ENCODE results near the gene GALNT2. TPM values are rescaled to one million over a fixed set of nuclear protein-coding genes. Genes with fewer than 3 reads are reported as not detected.

Gene GALNT2
- total RNA-seq, 1 experiment from 2014 or later = 99.1 TPM

DNA sequence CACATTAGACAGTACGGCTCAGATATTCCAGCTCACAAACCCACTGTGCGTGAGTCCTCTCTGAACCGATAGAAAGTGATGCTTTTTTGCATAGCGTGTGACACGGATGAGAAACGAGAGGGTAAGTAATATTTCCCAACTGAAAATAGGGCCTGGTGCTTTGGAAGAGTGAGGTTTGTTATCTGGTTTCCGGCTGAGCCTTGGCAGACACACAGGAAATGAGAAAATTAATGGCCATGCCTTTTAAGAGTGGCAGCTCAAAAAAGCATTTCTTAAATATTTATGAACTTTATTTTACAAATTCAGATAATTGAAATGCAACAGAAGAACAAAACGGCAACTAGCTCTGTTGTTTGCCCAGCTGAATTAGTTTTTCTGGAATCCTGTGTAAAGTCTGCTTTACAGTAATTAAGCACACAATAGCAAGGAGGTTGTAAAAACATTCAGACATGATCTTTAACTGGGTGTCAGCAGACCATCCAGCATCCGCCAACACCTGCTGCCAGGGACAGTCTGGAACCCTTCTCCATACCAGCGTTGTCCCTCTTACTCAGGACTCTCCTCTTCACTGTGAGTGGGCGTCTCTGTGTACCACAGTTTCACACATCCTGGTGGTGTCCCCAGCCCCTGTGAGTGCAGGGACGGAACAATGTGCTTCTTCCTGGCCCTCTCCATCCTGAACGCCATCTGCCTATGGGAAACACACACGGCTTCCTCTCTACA lies 203.7 kb downstream of the GALNT2 start:
- Histone ChIP-seq H3K27me3 (ENCODE audit: control insufficient read depth, insufficient read depth, low read length) (no peaks in the 10 kb centered on the region), H3K4me3 (ENCODE audit: insufficient read depth, low read depth, low read length) (no peak overlapping the region), H3K36me3 (replicated peaks; ENCODE audit: control insufficient read depth, insufficient read depth, low read length) (peaks cover 5% of the 10 kb centered on the region)
- no peak for DNase-seq

DNA sequence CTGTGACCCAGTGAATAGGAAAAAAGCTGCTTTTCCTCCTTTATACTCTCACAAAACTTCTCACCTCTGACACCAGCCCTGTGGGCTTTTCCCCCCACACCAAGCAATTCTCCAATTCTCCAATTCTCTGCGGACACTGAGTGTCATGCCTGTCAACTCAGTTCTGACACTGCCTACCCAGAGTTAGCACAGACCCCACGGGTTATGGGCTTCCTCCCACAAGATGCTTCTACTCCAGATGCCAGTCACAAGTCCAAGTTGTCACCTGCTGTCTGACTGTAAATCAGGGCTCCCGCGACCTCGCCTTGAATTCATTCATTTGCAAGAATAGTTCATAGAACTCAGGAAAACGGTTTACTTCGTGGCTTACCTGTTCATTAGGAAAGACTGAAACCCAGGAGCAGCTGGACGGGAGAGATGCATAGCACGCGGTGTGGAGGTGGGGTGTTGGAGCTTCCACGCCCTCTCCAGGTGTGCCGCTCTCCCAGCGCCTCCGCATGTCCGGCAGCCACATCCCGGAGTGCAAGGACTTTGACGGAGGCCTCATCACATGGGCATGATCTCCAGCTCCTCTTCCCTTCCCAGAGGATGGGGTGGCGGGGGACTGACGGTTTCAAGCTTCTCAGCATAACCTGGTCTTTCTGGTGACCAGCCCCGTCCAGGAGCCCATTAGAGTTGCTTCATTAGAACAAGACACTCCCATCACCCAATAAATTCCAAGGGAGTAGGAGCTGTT lies 204.4 kb downstream of the GALNT2 start:
- DNase-seq = no peak
- Histone ChIP-seq H3K27me3 (ENCODE audit: control insufficient read depth, insufficient read depth, low read length) (no peaks in the 10 kb centered on the region), H3K4me3 (ENCODE audit: insufficient read depth, low read depth, low read length) (no peak overlapping the region), H3K36me3 (replicated peaks; ENCODE audit: control insufficient read depth, insufficient read depth, low read length) (peaks cover 5% of the 10 kb centered on the region)

DNA sequence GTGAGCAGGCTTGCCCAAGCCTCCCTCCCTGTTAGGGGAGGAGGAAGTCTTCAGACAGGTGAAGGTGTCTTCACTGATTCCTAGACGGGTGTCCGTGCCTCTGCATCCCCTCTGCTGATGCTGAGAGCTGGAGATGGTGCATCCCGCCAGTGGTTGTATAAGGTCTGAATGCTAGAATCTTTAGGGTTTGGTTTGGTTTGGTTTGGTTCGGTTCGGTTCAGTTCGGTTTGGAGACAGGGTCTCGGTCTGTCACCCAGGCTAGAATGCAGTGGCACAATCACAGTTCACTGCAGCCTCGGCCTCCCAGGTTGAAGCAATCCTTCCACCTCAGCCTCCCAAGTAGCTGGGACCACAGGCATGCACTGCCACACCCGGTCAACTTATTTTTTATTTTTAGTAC lies 205.5 kb downstream of the GALNT2 start:
- Histone ChIP-seq H3K27me3 (ENCODE audit: control insufficient read depth, insufficient read depth, low read length) (no peaks in the 10 kb centered on the region), H3K4me3 (ENCODE audit: insufficient read depth, low read depth, low read length) (no peak overlapping the region), H3K36me3 (replicated peaks; ENCODE audit: control insufficient read depth, insufficient read depth, low read length) (peaks cover 4% of the 10 kb centered on the region)
- DNase-seq = no peak

DNA sequence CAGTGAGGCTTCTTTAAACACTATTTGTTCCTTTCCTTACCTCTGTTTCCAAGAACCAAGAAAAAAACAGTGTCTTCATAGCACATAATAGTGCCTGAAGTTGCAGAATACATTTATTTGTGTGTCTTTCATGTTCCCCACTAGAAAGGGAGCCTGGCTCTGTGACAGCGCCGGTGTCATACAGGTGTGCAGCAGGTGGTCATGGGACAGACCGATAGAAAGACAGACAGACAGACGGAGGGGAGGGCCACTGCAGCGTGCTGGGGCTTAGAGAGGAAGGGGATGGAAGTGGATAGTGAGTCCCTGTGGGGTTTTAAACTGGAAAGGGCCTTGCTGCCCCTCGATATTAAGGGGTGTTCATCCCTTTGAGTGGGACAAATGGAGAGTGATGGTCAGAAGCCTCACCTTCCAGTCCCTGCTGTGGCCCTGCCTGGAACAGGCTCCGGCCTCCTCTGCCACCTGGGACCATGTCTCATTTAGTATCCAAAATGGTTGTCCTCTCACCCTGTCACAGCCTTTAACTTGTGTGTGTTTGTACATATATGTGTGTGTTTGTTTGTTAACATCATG lies 206.2 kb downstream of the GALNT2 start:
- Histone ChIP-seq H3K4me3 (ENCODE audit: insufficient read depth, low read depth, low read length) (no peak overlapping the region), H3K27me3 (ENCODE audit: control insufficient read depth, insufficient read depth, low read length) (no peaks in the 10 kb centered on the region), H3K36me3 (replicated peaks; ENCODE audit: control insufficient read depth, insufficient read depth, low read length) (peaks cover 4% of the 10 kb centered on the region)
- DNase-seq = no peak

DNA sequence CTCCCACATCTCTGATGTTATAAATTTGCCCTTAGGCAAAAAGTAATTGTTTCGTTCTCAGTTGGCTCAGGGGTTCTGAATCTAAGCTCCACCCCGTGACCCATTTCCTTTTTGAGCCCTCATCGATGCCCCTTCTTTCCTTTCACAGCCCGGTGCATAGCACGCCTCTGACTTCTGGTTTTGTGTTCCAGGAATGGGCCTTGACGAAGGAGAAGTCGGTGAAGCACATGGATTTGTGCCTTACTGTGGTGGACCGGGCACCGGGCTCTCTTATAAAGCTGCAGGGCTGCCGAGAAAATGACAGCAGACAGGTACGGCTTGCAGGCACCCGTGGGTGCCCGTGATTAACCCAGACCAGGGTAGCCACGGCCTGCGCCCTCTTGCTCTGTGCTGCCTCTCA lies 207.2 kb downstream of the GALNT2 start:
- Histone ChIP-seq H3K36me3 (replicated peaks; ENCODE audit: control insufficient read depth, insufficient read depth, low read length) (peaks cover 4% of the 10 kb centered on the region), H3K27me3 (ENCODE audit: control insufficient read depth, insufficient read depth, low read length) (no peaks in the 10 kb centered on the region), H3K4me3 (ENCODE audit: insufficient read depth, low read depth, low read length) (no peak overlapping the region)
- no peak for DNase-seq

DNA sequence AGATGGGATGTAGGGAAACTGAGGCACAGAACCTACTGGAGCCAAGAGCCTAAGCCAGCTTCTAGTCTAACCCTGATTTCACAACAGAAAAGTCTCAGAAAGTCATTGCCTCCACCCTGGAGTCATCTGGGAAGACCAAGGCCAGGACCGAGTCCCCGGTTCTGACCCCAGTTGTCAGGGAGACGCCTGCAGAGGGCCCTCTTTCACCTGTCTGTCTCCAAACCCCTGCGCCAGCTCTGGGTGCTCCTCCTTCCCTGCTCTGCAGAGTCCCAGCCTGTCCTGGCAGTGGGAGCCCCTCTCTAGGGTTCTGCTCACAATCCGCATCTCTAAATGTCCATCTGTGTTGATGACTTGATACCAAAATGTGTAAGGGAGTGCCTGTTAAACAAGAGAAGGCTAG lies 209.4 kb downstream of the GALNT2 start:
- no peak overlapping the region for H3K4me3 ChIP-seq (ENCODE audit: insufficient read depth, low read depth, low read length)
- no peak for DNase-seq
- H3K36me3 ChIP-seq (replicated peaks; ENCODE audit: control insufficient read depth, insufficient read depth, low read length) = peaks cover 1% of the 10 kb centered on the region
- no peaks in the 10 kb centered on the region for H3K27me3 ChIP-seq (ENCODE audit: control insufficient read depth, insufficient read depth, low read length)

DNA sequence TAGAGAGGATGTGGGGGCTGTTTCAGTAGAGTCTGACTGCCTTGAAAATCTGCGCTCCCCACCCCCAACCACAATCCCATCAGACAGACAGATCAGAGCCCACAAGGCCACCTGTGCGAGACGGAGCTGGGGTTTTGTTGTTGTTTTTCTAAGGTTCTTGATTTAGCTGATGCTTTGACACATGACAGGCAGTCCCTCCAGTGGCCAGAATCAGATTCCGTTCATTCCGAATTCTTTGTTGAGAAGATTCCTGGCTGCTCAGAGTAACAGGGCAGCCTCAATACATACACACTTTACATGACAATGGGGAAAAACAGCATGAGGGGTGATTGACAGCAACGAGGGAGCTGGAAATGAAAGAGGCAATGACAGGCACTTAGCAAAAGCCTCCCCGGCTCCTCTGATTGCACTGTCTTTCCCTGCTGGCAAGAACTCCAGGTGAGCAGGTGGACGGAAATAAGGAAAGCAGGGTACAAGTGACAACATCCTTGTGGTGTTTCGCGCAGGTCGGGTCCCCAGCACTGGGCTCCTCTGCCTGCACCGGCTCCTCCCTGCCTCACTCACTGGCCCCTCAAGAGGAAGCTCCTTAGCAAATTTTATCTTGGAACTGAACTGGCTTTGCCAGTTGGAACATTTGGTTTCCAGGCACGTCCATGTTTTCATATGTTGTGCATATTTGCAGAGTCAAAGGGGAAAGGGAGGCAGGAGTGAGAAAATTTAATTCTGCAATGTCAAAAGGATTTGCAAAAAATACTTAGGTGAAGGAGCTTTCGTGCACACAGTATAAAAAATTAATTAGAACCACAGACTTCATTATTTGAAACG lies 210.4 kb downstream of the GALNT2 start:
- Histone ChIP-seq H3K4me3 (ENCODE audit: insufficient read depth, low read depth, low read length) (no peak overlapping the region), H3K27me3 (ENCODE audit: control insufficient read depth, insufficient read depth, low read length) (no peaks in the 10 kb centered on the region), H3K36me3 (replicated peaks; ENCODE audit: control insufficient read depth, insufficient read depth, low read length) (peaks cover 1% of the 10 kb centered on the region)
- peak; percentile 94 for DNase-seq

DNA sequence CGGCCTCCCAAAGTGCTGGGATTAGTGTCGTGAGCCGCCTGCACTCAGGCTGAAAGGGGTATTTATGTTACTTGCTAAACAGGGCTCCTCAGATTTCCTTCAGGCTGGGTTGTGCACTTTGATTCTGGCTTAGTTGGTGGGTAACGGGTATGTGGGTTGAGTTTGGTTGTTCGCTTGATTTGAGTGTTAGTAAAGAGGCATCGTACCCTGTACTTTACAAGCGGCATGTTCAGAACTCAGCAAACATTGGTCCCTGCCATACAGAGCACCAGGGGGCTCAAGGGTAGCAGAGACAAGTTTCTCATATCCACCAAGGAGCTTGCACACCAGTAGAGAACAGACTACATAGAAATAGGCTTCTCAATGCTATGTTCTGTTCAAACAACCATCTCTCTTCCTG lies 211.3 kb downstream of the GALNT2 start:
- Histone ChIP-seq H3K36me3 (replicated peaks; ENCODE audit: control insufficient read depth, insufficient read depth, low read length) (peaks cover 1% of the 10 kb centered on the region), H3K27me3 (ENCODE audit: control insufficient read depth, insufficient read depth, low read length) (no peaks in the 10 kb centered on the region), H3K4me3 (ENCODE audit: insufficient read depth, low read depth, low read length) (no peak overlapping the region)
- no peak for DNase-seq

DNA sequence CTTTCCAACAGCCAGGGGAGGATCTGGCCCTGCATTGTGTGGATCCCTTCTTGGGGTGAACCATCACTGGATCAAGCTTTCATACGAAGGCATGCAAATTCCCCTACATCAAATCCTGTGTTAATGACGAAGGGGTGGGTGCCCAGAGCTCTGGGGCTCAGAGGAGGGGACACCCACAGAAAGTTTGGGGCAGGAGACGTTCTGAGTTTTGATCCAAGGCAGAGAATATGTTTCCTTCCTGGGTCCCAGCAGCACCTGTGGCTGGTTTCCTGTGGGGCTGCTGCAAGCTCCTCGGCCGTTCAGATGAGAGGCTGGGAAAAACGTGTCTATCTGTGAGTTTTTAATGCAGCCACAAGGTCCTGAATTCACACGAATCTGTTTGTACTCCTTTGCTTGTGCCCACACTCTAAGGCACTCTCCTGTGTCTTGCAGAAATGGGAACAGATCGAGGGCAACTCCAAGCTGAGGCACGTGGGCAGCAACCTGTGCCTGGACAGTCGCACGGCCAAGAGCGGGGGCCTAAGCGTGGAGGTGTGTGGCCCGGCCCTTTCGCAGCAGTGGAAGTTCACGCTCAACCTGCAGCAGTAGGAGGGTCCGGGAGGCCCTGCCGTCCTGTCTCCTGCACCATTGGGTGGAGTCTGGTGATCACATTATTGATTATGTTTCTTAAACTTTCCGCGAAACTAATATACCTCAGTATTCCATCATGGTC lies 212.0 kb downstream of the GALNT2 start:
- DNase-seq = no peak
- Histone ChIP-seq H3K27me3 (ENCODE audit: control insufficient read depth, insufficient read depth, low read length) (no peaks in the 10 kb centered on the region), H3K4me3 (ENCODE audit: insufficient read depth, low read depth, low read length) (no peak overlapping the region), H3K36me3 (replicated peaks; ENCODE audit: control insufficient read depth, insufficient read depth, low read length) (peaks cover 1% of the 10 kb centered on the region)

DNA sequence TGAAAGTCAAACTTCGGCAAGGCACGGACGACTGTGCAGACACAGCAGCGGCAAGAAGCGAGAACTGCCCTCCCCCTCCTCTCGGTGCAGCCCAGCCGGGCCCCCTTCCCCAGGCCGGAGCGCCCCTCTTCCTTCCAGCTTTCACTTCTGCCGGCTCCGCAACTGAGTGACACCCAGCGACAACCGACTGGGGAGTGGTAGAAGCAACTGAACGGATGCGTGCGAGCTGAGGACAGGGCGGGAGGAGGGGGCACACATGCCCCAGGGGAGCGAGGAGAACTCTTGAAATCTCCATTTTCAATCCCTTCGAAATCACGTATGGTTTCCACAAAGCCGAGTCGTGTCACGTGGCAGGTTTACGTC lies 212.5 kb downstream of the GALNT2 start:
- peaks cover 1% of the 10 kb centered on the region; the same call in 1 of the 2 replicates for H3K36me3 ChIP-seq (replicated peaks; ENCODE audit: control insufficient read depth, insufficient read depth, low read length)
- H3K27me3 ChIP-seq (ENCODE audit: control insufficient read depth, insufficient read depth, low read length) = no peaks in the 10 kb centered on the region
- H3K4me3 ChIP-seq (ENCODE audit: insufficient read depth, low read depth, low read length) = no peak overlapping the region
- no peak for DNase-seq

DNA sequence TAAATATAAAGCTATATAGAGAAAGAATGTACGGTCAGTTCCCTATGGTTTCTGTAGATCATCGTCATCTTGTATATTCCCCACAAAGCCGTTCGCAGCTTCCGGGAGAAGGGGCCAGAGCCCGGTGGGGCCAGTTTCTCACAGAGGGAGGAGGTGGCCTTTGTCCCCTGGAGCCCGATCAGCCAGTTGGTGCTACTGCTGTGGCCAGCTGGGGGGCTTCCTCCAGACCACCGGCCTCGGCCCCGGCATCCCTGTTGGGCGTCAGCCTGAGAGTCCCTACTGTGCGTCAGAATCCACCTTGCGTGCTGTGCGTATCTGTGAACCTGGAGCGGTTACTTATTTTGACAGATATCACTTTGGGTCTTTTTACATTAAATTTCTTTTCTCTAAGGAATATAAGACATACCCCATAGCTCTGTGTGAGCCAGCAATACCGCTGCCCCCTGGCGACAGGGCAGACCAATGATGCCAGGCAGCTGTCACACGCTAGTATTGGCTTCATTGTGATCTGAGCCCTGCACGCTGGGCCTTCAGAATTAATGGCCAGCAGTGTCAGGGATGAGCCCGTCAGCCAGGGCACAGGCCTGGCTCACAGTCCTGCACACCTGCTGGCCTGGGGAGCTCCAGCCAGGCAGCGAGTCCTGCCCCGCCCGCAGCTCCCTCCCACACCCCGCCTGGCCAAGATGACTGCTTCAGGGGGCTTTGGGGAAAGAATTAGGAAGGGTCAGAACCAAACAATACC lies 213.2 kb downstream of the GALNT2 start:
- no peaks in the 10 kb centered on the region; the same call in 1 of the 2 replicates for H3K36me3 ChIP-seq (replicated peaks; ENCODE audit: control insufficient read depth, insufficient read depth, low read length)
- H3K27me3 ChIP-seq (ENCODE audit: control insufficient read depth, insufficient read depth, low read length) = no peaks in the 10 kb centered on the region
- no peak overlapping the region for H3K4me3 ChIP-seq (ENCODE audit: insufficient read depth, low read depth, low read length)
- DNase-seq = peak; percentile 61

DNA sequence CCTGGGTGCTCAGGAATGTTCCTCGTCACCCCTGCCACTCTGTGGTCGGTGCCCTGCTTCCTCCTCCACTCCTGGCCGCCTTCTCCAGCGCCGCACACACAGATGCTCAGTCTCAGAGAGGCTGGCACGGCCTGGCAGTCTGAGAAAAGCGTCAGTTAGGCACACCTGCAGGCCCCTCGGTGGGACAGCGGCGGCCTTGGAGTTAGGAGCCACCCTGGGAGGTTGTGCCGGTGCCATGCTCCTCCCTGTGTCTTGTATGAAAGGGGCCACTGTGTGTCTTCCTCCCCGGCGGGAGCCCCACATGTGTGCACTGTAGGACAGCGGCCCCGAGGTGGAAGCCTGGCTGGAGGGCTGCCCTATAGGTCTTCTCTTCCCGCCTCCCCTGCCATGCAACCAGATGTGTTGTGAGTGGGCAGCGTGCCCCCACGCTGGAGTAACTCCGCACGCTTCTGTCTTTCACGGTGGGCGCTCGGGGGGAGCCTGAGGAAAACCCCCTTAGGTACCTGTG lies 213.9 kb downstream of the GALNT2 start:
- Histone ChIP-seq H3K36me3 (replicated peaks; ENCODE audit: control insufficient read depth, insufficient read depth, low read length) (no peaks in the 10 kb centered on the region), H3K27me3 (ENCODE audit: control insufficient read depth, insufficient read depth, low read length) (no peaks in the 10 kb centered on the region), H3K4me3 (ENCODE audit: insufficient read depth, low read depth, low read length) (no peak overlapping the region)
- DNase-seq = peak; percentile 42

DNA sequence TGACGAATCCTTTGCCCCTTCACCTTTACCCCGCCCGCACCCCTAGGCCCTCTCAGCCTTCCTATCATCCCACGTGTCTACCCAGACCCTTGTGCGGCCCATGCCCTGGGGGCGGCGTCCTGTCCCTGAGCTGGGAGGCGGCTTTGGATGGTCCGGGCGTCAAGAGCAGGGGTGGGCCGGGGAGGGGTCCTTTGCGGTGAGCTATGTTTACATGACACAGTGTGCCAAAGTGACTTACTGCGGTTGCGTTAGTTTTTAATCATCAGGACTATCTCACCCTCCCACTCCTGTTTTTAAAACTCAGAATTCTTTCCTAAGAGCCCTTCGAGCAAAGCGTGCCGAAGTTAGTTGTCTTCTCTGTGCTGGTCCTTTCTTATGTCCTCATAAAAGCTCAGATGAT lies 214.5 kb downstream of the GALNT2 start:
- Histone ChIP-seq H3K4me3 (ENCODE audit: insufficient read depth, low read depth, low read length) (no peak overlapping the region), H3K36me3 (replicated peaks; ENCODE audit: control insufficient read depth, insufficient read depth, low read length) (no peaks in the 10 kb centered on the region), H3K27me3 (ENCODE audit: control insufficient read depth, insufficient read depth, low read length) (no peaks in the 10 kb centered on the region)
- peak; percentile 44 for DNase-seq
